Esophagus mucosa (tissue), 1 donor: ENCODE data around the gene TCEA2. TPM values are rescaled to one million over a fixed set of nuclear protein-coding genes. Genes with fewer than 3 reads are reported as not detected.

Experiments used
- ATAC-seq: fragments of 200-7000 bp; cut with Tn5 transposase; one replicate; pipeline ENCODE4 v1.9.1; 2020
- total RNA-seq: library from RNA; stranded (reverse); gene quantifications from one replicate; pipeline ENCODE4 v1.2.4, GENCODE V29; 2023
- donor health status: DM: yes; HTN: yes; CAD: no.

TCEA2 gene
- total RNA-seq, 1 donor from 2014 or later = 6.8 TPM

- ATAC-seq = no peak
Measured at GRCh38 chr20:64099086-64099786, 36.2 kb downstream of the TCEA2 start.

GRCh38 chr20:64099880-64100565, 37.0 kb downstream of the TCEA2 start:
- peak; percentile 5 for ATAC-seq

- ATAC-seq = no peak
Measured at GRCh38 chr20:64100566-64100888, 37.5 kb downstream of the TCEA2 start.

GRCh38 chr20:64100946-64101688, 38.1 kb downstream of the TCEA2 start:
- no peak for ATAC-seq

- peak; percentile 34 for ATAC-seq
Measured at GRCh38 chr20:64101731-64102621, 39.0 kb downstream of the TCEA2 start.

GRCh38 chr20:64102647-64103354, 39.8 kb downstream of the TCEA2 start:
- ATAC-seq = no peak

- no peak for ATAC-seq
Measured at GRCh38 chr20:64103871-64104666, 41.1 kb downstream of the TCEA2 start.

- ATAC-seq = no peak
Measured at GRCh38 chr20:64104667-64105451, 41.9 kb downstream of the TCEA2 start.

- no peak for ATAC-seq
Measured at GRCh38 chr20:64105846-64106434, 42.9 kb downstream of the TCEA2 start.

- no peak for ATAC-seq
Measured at GRCh38 chr20:64106435-64106961, 43.5 kb downstream of the TCEA2 start.

- ATAC-seq = no peak
Measured at GRCh38 chr20:64106981-64107735, 44.2 kb downstream of the TCEA2 start, which contains the start of gene NPBWR2. TSS of gene NPBWR2 (minus strand) at chr20:64107565. CDS start at chr20:64106831, 734 bp downstream.

GRCh38 chr20:64107736-64108457, 44.9 kb downstream of the TCEA2 start:
- no peak for ATAC-seq

- no peak for ATAC-seq
Measured at GRCh38 chr20:64108731-64109681, 46.0 kb downstream of the TCEA2 start.

- ATAC-seq = no peak
Measured at GRCh38 chr20:64109831-64110391, 46.9 kb downstream of the TCEA2 start.

- ATAC-seq = no peak
Measured at GRCh38 chr20:64110411-64111068, 47.5 kb downstream of the TCEA2 start.
